T-helper 17 cell (primary cell): ENCODE data around the gene KRT27. TPM values are rescaled to one million over a fixed set of nuclear protein-coding genes. Genes with fewer than 3 reads are reported as not detected.

Source experiments
- ATAC-seq: fragments of 150-1000 bp; cut with Tn5 transposase; 2 replicates; pipeline ENCODE4 v1.10.0; 2021; ENCODE audit warnings: mild to moderate bottlenecking, moderate library complexity
- DNase-seq, 3 donors: peaks; one replicate each; pipeline versions ENCODE4 v3.0.0 to v3.0.0-alpha.2; 2020 to 2021
- H3K9me3 ChIP-seq: one replicate; pipeline ENCODE4 v1.7.0; 2013; ENCODE audit warnings: low read length, mild to moderate bottlenecking; ENCODE audit not compliant: control insufficient read depth, poor library complexity, severe bottlenecking
- H3K27ac Mint-ChIP-seq: one replicate; pipeline ENCODE4 v1.8.0; 2022; ENCODE audit warnings: mild to moderate bottlenecking, moderate library complexity, mixed read lengths
- H3K27me3 Mint-ChIP-seq: one replicate; pipeline ENCODE4 v1.8.0; 2022; ENCODE audit warnings: mixed read lengths
- H3K36me3 Mint-ChIP-seq: one replicate; pipeline ENCODE4 v1.8.0; 2022; ENCODE audit warnings: low read depth, mixed read lengths
- H3K4me1 Mint-ChIP-seq: one replicate; pipeline ENCODE4 v1.8.0; 2022; ENCODE audit warnings: mild to moderate bottlenecking, mixed read lengths
- H3K4me3 Mint-ChIP-seq: one replicate; pipeline ENCODE4 v1.8.0; 2022; ENCODE audit warnings: mild to moderate bottlenecking, moderate library complexity, mixed read lengths
- total RNA-seq, 4 donors: library from RNA in 2 of 4; stranded (reverse) in 2 of 4; gene quantifications; one replicate each; pipeline ENCODE4 v1.2.3 and lab custom pipeline; 2022 to 2026

KRT27 gene
- total RNA-seq, 2 donors from 2014 or later: not detected

GRCh38 chr17:40727447-40728231 is 54.7 kb downstream of the KRT27 start:
- Mint-ChIP-seq H3K4me1 (no peaks in the 10 kb centered on the region), H3K27me3 (peaks cover 31% of the 10 kb centered on the region), H3K27ac (no peak overlapping the region), H3K4me3 (no peak overlapping the region), H3K36me3 (peaks cover 6% of the 10 kb centered on the region)
- ATAC-seq: no peak
- H3K9me3 ChIP-seq: no peaks in the 10 kb centered on the region
- DNase-seq: no peak

- no peak overlapping the region for H3K27ac Mint-ChIP-seq
Observed at GRCh38 chr17:40726919-40727318, 55.4 kb downstream of the KRT27 start.

More at GRCh38 chr17:40726919-40727318, 55.4 kb downstream of the KRT27 start:
- peaks cover 35% of the 10 kb centered on the region for H3K27me3 Mint-ChIP-seq
- DNase-seq (no peak), ATAC-seq (peak; percentile 41)
- H3K4me3 Mint-ChIP-seq: no peak overlapping the region
- peaks cover 6% of the 10 kb centered on the region for H3K36me3 Mint-ChIP-seq
- H3K9me3 ChIP-seq: no peaks in the 10 kb centered on the region
- no peaks in the 10 kb centered on the region for H3K4me1 Mint-ChIP-seq

Other genes starting within 250 kb of the KRT27 start
- 100 to 1,000 TPM; 165 to 182 TPM for gene CCR7, start 217.1 kb downstream of the KRT27 start, total RNA-seq
- 10 to 100 TPM; 60.0 to 77.5 TPM for gene SMARCE1, start 134.7 kb downstream of the KRT27 start, total RNA-seq
- not detected for gene KRT222, start 117.4 kb downstream of the KRT27 start, total RNA-seq
- not detected for gene KRT24, start 78.8 kb downstream of the KRT27 start, total RNA-seq
- gene KRT25, start 27.2 kb downstream of the KRT27 start, total RNA-seq: not detected
- not detected for gene KRT26, start 10.3 kb downstream of the KRT27 start, total RNA-seq
- gene KRT28, start 17.4 kb upstream of the KRT27 start, total RNA-seq: not detected
- 10 to 100 TPM; 25.2 to 28.3 TPM for gene KRT10, start 40.1 kb upstream of the KRT27 start, total RNA-seq
- not detected for gene KRT12, start 84.7 kb upstream of the KRT27 start, total RNA-seq
- not detected for gene KRT20, start 102.7 kb upstream of the KRT27 start, total RNA-seq
- gene KRT23, start 155.1 kb upstream of the KRT27 start, total RNA-seq: not detected
- not detected for gene KRT39, start 184.4 kb upstream of the KRT27 start, total RNA-seq
- not detected for gene KRT40, start 201.8 kb upstream of the KRT27 start, total RNA-seq
- gene KRTAP3-3, start 211.6 kb upstream of the KRT27 start, total RNA-seq: not detected
- gene KRTAP3-2, start 217.4 kb upstream of the KRT27 start, total RNA-seq: not detected
- not detected for gene KRTAP3-1, start 226.6 kb upstream of the KRT27 start, total RNA-seq
- not detected for gene KRTAP1-5, start 244.7 kb upstream of the KRT27 start, total RNA-seq
- not detected for gene KRTAP1-4, start 247.6 kb upstream of the KRT27 start, total RNA-seq